ENCODE results near the gene SLC22A16.

The SLC22A16 gene

DNA sequence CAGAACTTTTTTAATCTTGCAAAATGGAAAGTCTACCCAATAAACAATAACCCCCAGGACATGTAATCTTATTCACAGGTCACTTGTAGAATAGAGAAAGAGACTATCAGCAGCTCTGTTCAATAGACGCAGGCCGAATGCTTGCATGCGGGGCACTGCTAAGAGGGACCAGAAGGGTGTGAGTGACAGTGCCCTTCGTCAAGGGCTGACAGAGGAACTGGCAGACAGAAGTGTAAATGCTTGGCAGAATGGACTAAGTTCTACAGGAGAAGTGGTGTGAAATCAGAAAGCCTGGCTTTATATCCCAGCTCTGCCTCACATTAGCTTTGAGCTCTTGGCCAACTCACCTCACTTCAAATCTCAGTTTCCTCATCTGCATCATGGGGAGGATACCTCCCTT lies 82.0 kb downstream of the SLC22A16 start:
- no peak overlapping the region for H3K4ac ChIP-seq (ENCODE audit: low read depth in 1 of 2, low read length in 2 of 2)
- no peak overlapping the region for H3K4me2 ChIP-seq (ENCODE audit: low read length, poor library complexity, severe bottlenecking)
- H2AFZ ChIP-seq (ENCODE audit: low read depth, low read length), result no peak overlapping the region
- no peak overlapping the region for H2BK12ac ChIP-seq (ENCODE audit: low read length in 2 of 2)
- no peak overlapping the region for H3K27ac ChIP-seq (ENCODE audit: low read length, poor library complexity, severe bottlenecking)
- H3K9me3 ChIP-seq (ENCODE audit: control insufficient read depth, low read length), result no peaks in the 10 kb centered on the region
- no peak for DNase-seq
- H4K8ac ChIP-seq (ENCODE audit: low read length), result no peak overlapping the region
- H3K9ac ChIP-seq (ENCODE audit: low read length), result no peak overlapping the region
- no peak overlapping the region for H2BK120ac ChIP-seq (ENCODE audit: low read depth, low read length)
- H3K79me1 ChIP-seq (replicated peaks; ENCODE audit: low read length, poor library complexity, severe bottlenecking), result no peaks in the 10 kb centered on the region
- H2AK5ac ChIP-seq (ENCODE audit: low read length, severe bottlenecking), result no peak overlapping the region
- no peak overlapping the region for H3K14ac ChIP-seq (ENCODE audit: low read length in 2 of 2)
- no peak overlapping the region for H3K18ac ChIP-seq (ENCODE audit: low read depth in 1 of 2, low read length in 2 of 2)
- H3K4me1 ChIP-seq (ENCODE audit: control insufficient read depth, insufficient read depth, low read depth, low read length), result no peaks in the 10 kb centered on the region
- no peak overlapping the region for H2BK15ac ChIP-seq (ENCODE audit: low read depth, poor library complexity, severe bottlenecking)
- H4K91ac ChIP-seq (ENCODE audit: low read length), result no peak overlapping the region
- H2BK5ac ChIP-seq (ENCODE audit: low read depth, low read length, poor library complexity, severe bottlenecking), result no peak overlapping the region
- H3K36me3 ChIP-seq (ENCODE audit: control insufficient read depth in 1 of 2, insufficient read depth in 2 of 2, low read depth in 1 of 2, low read length in 2 of 2), result no peaks in the 10 kb centered on the region
- H3K23ac ChIP-seq (ENCODE audit: low read length in 2 of 2), result no peak overlapping the region
- no peak overlapping the region for H3K4me3 ChIP-seq (ENCODE audit: insufficient read depth in 1 of 2, low read depth in 1 of 2, low read length in 2 of 2)
- 96% methylated on average over 4 of the region's 4 CpGs for WGBS
- peaks cover 0 to 3% of the 10 kb centered on the region in 2 experiments for H3K27me3 ChIP-seq (ENCODE audit: control insufficient read depth in 1 of 2, insufficient read depth in 1 of 2, low read length in 2 of 2)

- peaks cover 0 to 4% of the 10 kb centered on the region in 2 experiments for H3K27me3 ChIP-seq (ENCODE audit: control insufficient read depth in 1 of 2, insufficient read depth in 1 of 2, low read length in 2 of 2)
- no peaks in the 10 kb centered on the region for H3K4me1 ChIP-seq (ENCODE audit: control insufficient read depth, insufficient read depth, low read depth, low read length)
- H3K9me3 ChIP-seq (ENCODE audit: control insufficient read depth, low read length), result no peaks in the 10 kb centered on the region
- no peak overlapping the region for H3K9ac ChIP-seq (ENCODE audit: low read length)
- no peak overlapping the region for H2AK5ac ChIP-seq (ENCODE audit: low read length, severe bottlenecking)
- no peak overlapping the region for H3K4me3 ChIP-seq (ENCODE audit: insufficient read depth in 1 of 2, low read depth in 1 of 2, low read length in 2 of 2)
- DNase-seq, result no peak
- no peak overlapping the region for H2BK12ac ChIP-seq (ENCODE audit: low read length in 2 of 2)
- H3K18ac ChIP-seq (ENCODE audit: low read depth in 1 of 2, low read length in 2 of 2), result no peak overlapping the region
- no peak overlapping the region for H3K4ac ChIP-seq (ENCODE audit: low read depth in 1 of 2, low read length in 2 of 2)
- no peaks in the 10 kb centered on the region for H3K36me3 ChIP-seq (ENCODE audit: control insufficient read depth in 1 of 2, insufficient read depth in 2 of 2, low read depth in 1 of 2, low read length in 2 of 2)
- H2BK5ac ChIP-seq (ENCODE audit: low read depth, low read length, poor library complexity, severe bottlenecking), result no peak overlapping the region
- H3K79me1 ChIP-seq (replicated peaks; ENCODE audit: low read length, poor library complexity, severe bottlenecking), result no peaks in the 10 kb centered on the region
- H2AFZ ChIP-seq (ENCODE audit: low read depth, low read length), result no peak overlapping the region
- no peak overlapping the region for H2BK15ac ChIP-seq (ENCODE audit: low read depth, poor library complexity, severe bottlenecking)
- no peak overlapping the region for H3K23ac ChIP-seq (ENCODE audit: low read length in 2 of 2)
- H3K14ac ChIP-seq (ENCODE audit: low read length in 2 of 2), result no peak overlapping the region
- H3K27ac ChIP-seq (ENCODE audit: low read length, poor library complexity, severe bottlenecking), result no peak overlapping the region
- WGBS, result 72% methylated on average over 9 of the region's 9 CpGs
- no peak overlapping the region for H3K4me2 ChIP-seq (ENCODE audit: low read length, poor library complexity, severe bottlenecking)
- H4K91ac ChIP-seq (ENCODE audit: low read length), result no peak overlapping the region
- H4K8ac ChIP-seq (ENCODE audit: low read length), result no peak overlapping the region
- H2BK120ac ChIP-seq (ENCODE audit: low read depth, low read length), result no peak overlapping the region
Measured at GRCh38 chr6:110392727-110393126, 83.7 kb downstream of the SLC22A16 start.

DNA sequence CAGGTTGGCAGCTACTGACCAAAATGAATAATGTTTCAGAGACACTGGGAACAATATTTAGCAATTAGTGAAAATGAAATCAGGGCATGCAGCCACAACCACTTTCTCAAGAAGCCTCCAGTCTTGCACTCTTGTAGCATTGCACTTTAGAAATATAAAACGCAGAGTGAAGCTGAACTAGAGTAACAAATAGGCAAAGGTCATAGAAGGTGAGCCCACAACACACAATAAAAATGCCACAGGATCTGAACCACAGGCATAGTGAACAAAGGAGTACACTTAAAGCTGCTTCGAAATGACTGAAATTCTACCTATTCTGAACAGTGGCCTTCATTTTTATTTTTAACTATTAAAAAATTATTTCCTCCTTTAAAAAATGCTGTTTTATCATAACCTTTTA lies 86.0 kb downstream of the SLC22A16 start:
- Histone ChIP-seq H3K4me1 (ENCODE audit: control insufficient read depth, insufficient read depth, low read depth, low read length) (no peaks in the 10 kb centered on the region), H3K4me2 (ENCODE audit: low read length, poor library complexity, severe bottlenecking) (no peak overlapping the region), H3K36me3 (ENCODE audit: control insufficient read depth in 1 of 2, insufficient read depth in 2 of 2, low read depth in 1 of 2, low read length in 2 of 2) (no peaks in the 10 kb centered on the region), H2AK5ac (ENCODE audit: low read length, severe bottlenecking) (no peak overlapping the region), H3K14ac (ENCODE audit: low read length in 2 of 2) (no peak overlapping the region), H4K8ac (ENCODE audit: low read length) (no peak overlapping the region), H3K4ac (ENCODE audit: low read depth in 1 of 2, low read length in 2 of 2) (no peak overlapping the region), H2AFZ (ENCODE audit: low read depth, low read length) (no peak overlapping the region), H3K18ac (ENCODE audit: low read depth in 1 of 2, low read length in 2 of 2) (no peak overlapping the region), H2BK15ac (ENCODE audit: low read depth, poor library complexity, severe bottlenecking) (no peak overlapping the region), H2BK12ac (ENCODE audit: low read length in 2 of 2) (no peak overlapping the region), H3K9ac (ENCODE audit: low read length) (no peak overlapping the region), H4K91ac (ENCODE audit: low read length) (no peak overlapping the region), H2BK5ac (ENCODE audit: low read depth, low read length, poor library complexity, severe bottlenecking) (no peak overlapping the region), H3K23ac (ENCODE audit: low read length in 2 of 2) (no peak overlapping the region), H3K27ac (ENCODE audit: low read length, poor library complexity, severe bottlenecking) (no peak overlapping the region), H2BK120ac (ENCODE audit: low read depth, low read length) (no peak overlapping the region), H3K27me3 (ENCODE audit: control insufficient read depth in 1 of 2, insufficient read depth in 1 of 2, low read length in 2 of 2) (peaks cover 0 to 16% of the 10 kb centered on the region in 2 experiments), H3K4me3 (ENCODE audit: insufficient read depth in 1 of 2, low read depth in 1 of 2, low read length in 2 of 2) (no peak overlapping the region), H3K9me3 (ENCODE audit: control insufficient read depth, low read length) (no peaks in the 10 kb centered on the region), H3K79me1 (replicated peaks; ENCODE audit: low read length, poor library complexity, severe bottlenecking) (no peaks in the 10 kb centered on the region)
- DNase-seq, result no peak
- WGBS, result 50% methylated on average over 2 of the region's 2 CpGs

GRCh38 chr6:110389689-110390382 lies 86.6 kb downstream of the SLC22A16 start:
- H3K27ac ChIP-seq (ENCODE audit: low read length, poor library complexity, severe bottlenecking), result no peak overlapping the region
- H3K79me1 ChIP-seq (replicated peaks; ENCODE audit: low read length, poor library complexity, severe bottlenecking), result no peaks in the 10 kb centered on the region
- WGBS, result 76% methylated on average over 4 of the region's 4 CpGs
- no peak overlapping the region for H3K4me2 ChIP-seq (ENCODE audit: low read length, poor library complexity, severe bottlenecking)
- H3K9ac ChIP-seq (ENCODE audit: low read length), result no peak overlapping the region
- no peak overlapping the region for H2AK5ac ChIP-seq (ENCODE audit: low read length, severe bottlenecking)
- no peak overlapping the region for H3K4me3 ChIP-seq (ENCODE audit: insufficient read depth in 1 of 2, low read depth in 1 of 2, low read length in 2 of 2)
- no peak for DNase-seq
- no peak overlapping the region for H2BK5ac ChIP-seq (ENCODE audit: low read depth, low read length, poor library complexity, severe bottlenecking)
- no peak overlapping the region for H3K23ac ChIP-seq (ENCODE audit: low read length in 2 of 2)
- no peak overlapping the region for H2BK120ac ChIP-seq (ENCODE audit: low read depth, low read length)
- no peak overlapping the region for H4K91ac ChIP-seq (ENCODE audit: low read length)
- no peak overlapping the region for H3K14ac ChIP-seq (ENCODE audit: low read length in 2 of 2)
- H4K8ac ChIP-seq (ENCODE audit: low read length), result no peak overlapping the region
- H2AFZ ChIP-seq (ENCODE audit: low read depth, low read length), result no peak overlapping the region
- H3K36me3 ChIP-seq (ENCODE audit: control insufficient read depth in 1 of 2, insufficient read depth in 2 of 2, low read depth in 1 of 2, low read length in 2 of 2), result no peaks in the 10 kb centered on the region
- peaks cover 0 to 16% of the 10 kb centered on the region in 2 experiments for H3K27me3 ChIP-seq (ENCODE audit: control insufficient read depth in 1 of 2, insufficient read depth in 1 of 2, low read length in 2 of 2)
- no peak overlapping the region for H2BK12ac ChIP-seq (ENCODE audit: low read length in 2 of 2)
- H2BK15ac ChIP-seq (ENCODE audit: low read depth, poor library complexity, severe bottlenecking), result no peak overlapping the region
- H3K9me3 ChIP-seq (ENCODE audit: control insufficient read depth, low read length), result no peaks in the 10 kb centered on the region
- no peaks in the 10 kb centered on the region for H3K4me1 ChIP-seq (ENCODE audit: control insufficient read depth, insufficient read depth, low read depth, low read length)
- H3K18ac ChIP-seq (ENCODE audit: low read depth in 1 of 2, low read length in 2 of 2), result no peak overlapping the region
- no peak overlapping the region for H3K4ac ChIP-seq (ENCODE audit: low read depth in 1 of 2, low read length in 2 of 2)

Data from mesenchymal stem cell (in vitro differentiated cells and primary cell).